Hepatocyte (in vitro differentiated cells): Measurements from ENCODE around the gene PPME1.

Source experiments
- CTCF ChIP-seq: fragments of 200-600 bp; sonication (generic); IDR thresholded peaks from 2 replicates; pipeline ENCODE4 v1.5.1; 2016; ENCODE audit warnings: antibody characterized with exemption, mild to moderate bottlenecking; ENCODE audit not compliant: poor library complexity
- EZH2phosphoT487 ChIP-seq: fragments of 200-600 bp; sonication (generic); IDR thresholded peaks from one replicate; pipeline ENCODE4 v1.6.1; 2018; ENCODE audit warnings: antibody characterized with exemption, mild to moderate bottlenecking, low read depth, moderate library complexity; ENCODE audit not compliant: unreplicated experiment, severe bottlenecking

GRCh38 chr11:74205181-74205580 is 34.1 kb downstream of the PPME1 start:
- TF ChIP-seq CTCF = no peak
- TF ChIP-seq EZH2phosphoT487 = no peak
